CD8-positive, alpha-beta memory T cell (primary cell): ENCODE data around the gene FBLN1. TPM values are rescaled to one million over a fixed set of nuclear protein-coding genes. Genes with fewer than 3 reads are reported as not detected.
"Not testable (repeated sequence)": the region's sequence is repeated elsewhere in the genome, so short reads cannot be mapped to it uniquely, and the experiment has no call there.

ENCODE experiments used
- CTCF ChIA-PET: fragments of 350-600 bp; sonication (Branson Sonifier 250); formaldehyde crosslinking; loops from one replicate; lab custom pipeline; 2021; ENCODE audit warnings: antibody characterized with exemption; lab: Charles Lee
- POLR2A ChIA-PET: fragments of 350-600 bp; sonication (Branson Sonifier 250); formaldehyde crosslinking; loops from one replicate; lab custom pipeline; 2021; ENCODE audit warnings: antibody characterized with exemption; lab: Charles Lee
- DNase-seq, 5 donors: peaks; one replicate each; pipeline versions ENCODE4 v3.0.0 to v3.0.0-alpha.2; 2020 to 2022; ENCODE audit warnings: mixed read lengths in 1 of 5
- H3K27ac ChIP-seq: one replicate; pipeline ENCODE4 v1.7.0; 2013; ENCODE audit warnings: low read depth, mild to moderate bottlenecking, low read length, moderate library complexity
- H3K27me3 ChIP-seq: 2 replicates; pipeline ENCODE4 v1.7.0; 2013; ENCODE audit warnings: low read length, mild to moderate bottlenecking; ENCODE audit not compliant: insufficient read depth, poor library complexity, severe bottlenecking
- H3K36me3 ChIP-seq: 2 replicates; pipeline ENCODE4 v1.7.0; 2013; ENCODE audit warnings: mild to moderate bottlenecking, low read length, moderate library complexity; ENCODE audit not compliant: insufficient read depth
- H3K4me1 ChIP-seq: 2 replicates; pipeline ENCODE4 v1.7.0; 2013; ENCODE audit warnings: mild to moderate bottlenecking, low read length, moderate library complexity; ENCODE audit not compliant: insufficient read depth
- H3K4me3 ChIP-seq: 2 replicates; pipeline ENCODE4 v1.7.0; 2013; ENCODE audit warnings: mild to moderate bottlenecking, low read length
- H3K9me3 ChIP-seq: 2 replicates; pipeline ENCODE4 v1.7.0; 2013; ENCODE audit warnings: mild to moderate bottlenecking, low read length
- H3K27ac Mint-ChIP-seq, 8 donors: one replicate each; pipeline ENCODE4 v1.8.0; 2020 to 2021; ENCODE audit warnings: mixed read lengths in 8 of 8, mild to moderate bottlenecking in 6 of 8, inconsistent platforms in 3 of 8, moderate library complexity in 3 of 8
- H3K27me3 Mint-ChIP-seq, 2 donors: one replicate each; pipeline ENCODE4 v1.8.0; 2020 to 2021; ENCODE audit warnings: mixed read lengths in 2 of 2, mild to moderate bottlenecking in 1 of 2, moderate library complexity in 1 of 2
- H3K36me3 Mint-ChIP-seq, 3 donors: one replicate each; pipeline ENCODE4 v1.8.0; 2020 to 2021; ENCODE audit warnings: mixed read lengths in 3 of 3, inconsistent platforms in 1 of 3, mild to moderate bottlenecking in 1 of 3
- H3K4me1 Mint-ChIP-seq, 3 donors: one replicate each; pipeline ENCODE4 v1.8.0; 2020 to 2021; ENCODE audit warnings: mixed read lengths in 3 of 3, inconsistent platforms in 1 of 3, mild to moderate bottlenecking in 1 of 3
- H3K4me3 Mint-ChIP-seq, 7 donors: one replicate each; pipeline ENCODE4 v1.8.0; 2020 to 2021; ENCODE audit warnings: mixed read lengths in 7 of 7, mild to moderate bottlenecking in 6 of 7, moderate library complexity in 4 of 7, inconsistent platforms in 2 of 7
- H3K9me3 Mint-ChIP-seq, 5 donors: one replicate each; pipeline ENCODE4 v1.8.0; 2020 to 2022; ENCODE audit warnings: mixed read lengths in 5 of 5, mild to moderate bottlenecking in 3 of 5, moderate library complexity in 2 of 5, inconsistent platforms in 1 of 5
- polyA plus RNA-seq: library from polyadenylated mRNA; unstranded; fragments of 300-500 nt; fragmentation: Illumina TruSeq; gene quantifications from one replicate; pipeline ENCODE4 v1.2.3, GENCODE V29; 2021
- total RNA-seq, 2 experiments: library from RNA; stranded (reverse); gene quantifications; one replicate each; pipeline ENCODE4 v1.2.3, GENCODE V29; 2021

The FBLN1 gene
- total and polyA plus RNA-seq, 3 experiments from 2014 or later: not detected

GRCh38 chr22:45490836-45491235 lies 11.8 kb upstream of the FBLN1 start:
- Mint-ChIP-seq H3K36me3 (no peaks in the 10 kb centered on the region), H3K9me3 (peaks cover 0 to 1% (median 0%) of the 10 kb centered on the region in 5 donors), H3K27me3 (peaks cover 13 to 55% of the 10 kb centered on the region in 2 donors), H3K4me1 (no peaks in the 10 kb centered on the region), H3K27ac (no peak overlapping the region), H3K4me3 (no peak overlapping the region)
- DNase-seq: no peak
- H3K4me1 ChIP-seq: no peaks in the 10 kb centered on the region
- H3K36me3 ChIP-seq: no peaks in the 10 kb centered on the region
- H3K4me3 ChIP-seq: no peak overlapping the region
- H3K27ac ChIP-seq: no peak overlapping the region
- no peaks in the 10 kb centered on the region for H3K9me3 ChIP-seq
- ChIA-PET CTCF (no interaction called here), POLR2A (no interaction called here)
- H3K27me3 ChIP-seq: no peaks in the 10 kb centered on the region

- Histone ChIP-seq H3K4me1 (no peaks in the 10 kb centered on the region), H3K4me3 (no peak overlapping the region), H3K9me3 (no peaks in the 10 kb centered on the region), H3K27ac (no peak overlapping the region), H3K36me3 (no peaks in the 10 kb centered on the region), H3K27me3 (no peaks in the 10 kb centered on the region)
- H3K4me1 Mint-ChIP-seq: no peaks in the 10 kb centered on the region
- ChIA-PET POLR2A (no interaction called here), CTCF (no interaction called here)
- peaks cover 11 to 49% of the 10 kb centered on the region in 2 donors for H3K27me3 Mint-ChIP-seq
- no peak overlapping the region for H3K4me3 Mint-ChIP-seq
- no peaks in the 10 kb centered on the region for H3K36me3 Mint-ChIP-seq
- no peak overlapping the region for H3K27ac Mint-ChIP-seq
- DNase-seq: no peak
- H3K9me3 Mint-ChIP-seq: peaks cover 0 to 1% (median 0%) of the 10 kb centered on the region in 5 donors
Measured at GRCh38 chr22:45491841-45492240, 10.8 kb upstream of the FBLN1 start.

DNA sequence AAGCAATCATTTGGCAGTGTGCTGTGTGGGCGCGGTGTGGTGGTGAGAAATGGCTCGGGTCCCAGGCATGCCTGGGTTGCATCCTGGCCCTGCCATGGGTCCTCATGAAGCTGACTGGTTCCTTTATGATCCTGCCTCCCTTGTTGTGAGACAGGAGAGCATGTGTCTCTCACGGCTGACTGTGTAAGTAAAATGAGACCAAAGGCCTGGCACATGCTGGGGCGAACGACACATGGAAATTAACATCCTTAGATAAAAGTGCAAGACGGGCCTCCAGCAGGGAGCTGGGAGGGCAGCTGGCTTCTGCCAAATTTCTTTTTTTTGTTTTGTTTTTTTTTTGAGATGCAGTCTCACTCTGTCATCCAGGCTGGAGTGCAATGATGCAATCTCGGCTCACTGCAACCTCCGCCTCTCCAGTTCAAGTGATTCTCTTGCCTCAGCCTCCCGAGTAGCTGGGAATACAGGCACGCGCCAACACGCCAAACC lies 9.4 kb upstream of the FBLN1 start:
- H3K27me3 Mint-ChIP-seq: peaks cover 10 to 45% of the 10 kb centered on the region in 2 donors
- H3K4me3 ChIP-seq: no peak overlapping the region
- H3K27me3 ChIP-seq: no peaks in the 10 kb centered on the region
- ChIA-PET POLR2A (no interaction called here), CTCF (no interaction called here)
- no peaks in the 10 kb centered on the region for H3K36me3 ChIP-seq
- H3K27ac Mint-ChIP-seq: no peak overlapping the region
- no peak for DNase-seq
- H3K4me1 Mint-ChIP-seq: peaks cover 3 to 5% (median 5%) of the 10 kb centered on the region in 3 donors
- no peak overlapping the region for H3K27ac ChIP-seq
- peaks cover 0 to 1% (median 0%) of the 10 kb centered on the region in 5 donors for H3K9me3 Mint-ChIP-seq
- H3K9me3 ChIP-seq: no peaks in the 10 kb centered on the region
- H3K36me3 Mint-ChIP-seq: no peaks in the 10 kb centered on the region
- H3K4me1 ChIP-seq: no peaks in the 10 kb centered on the region
- H3K4me3 Mint-ChIP-seq: no peak overlapping the region

- H3K4me1 ChIP-seq, H3K27ac ChIP-seq, H3K36me3 Mint-ChIP-seq, DNase-seq, POLR2A ChIA-PET, H3K27me3 ChIP-seq, H3K36me3 ChIP-seq, H3K9me3 Mint-ChIP-seq, H3K4me3 ChIP-seq, CTCF ChIA-PET, H3K4me3 Mint-ChIP-seq, H3K9me3 ChIP-seq, H3K27ac Mint-ChIP-seq, H3K4me1 Mint-ChIP-seq: not testable (repeated sequence)
- peaks cover 14 to 43% of the 10 kb centered on the region in 2 donors for H3K27me3 Mint-ChIP-seq
Measured at GRCh38 chr22:45494306-45494705, 8.4 kb upstream of the FBLN1 start.

- POLR2A ChIA-PET, CTCF ChIA-PET: not testable (repeated sequence)
Measured at GRCh38 chr22:45495616-45496015, 7.1 kb upstream of the FBLN1 start.

DNA sequence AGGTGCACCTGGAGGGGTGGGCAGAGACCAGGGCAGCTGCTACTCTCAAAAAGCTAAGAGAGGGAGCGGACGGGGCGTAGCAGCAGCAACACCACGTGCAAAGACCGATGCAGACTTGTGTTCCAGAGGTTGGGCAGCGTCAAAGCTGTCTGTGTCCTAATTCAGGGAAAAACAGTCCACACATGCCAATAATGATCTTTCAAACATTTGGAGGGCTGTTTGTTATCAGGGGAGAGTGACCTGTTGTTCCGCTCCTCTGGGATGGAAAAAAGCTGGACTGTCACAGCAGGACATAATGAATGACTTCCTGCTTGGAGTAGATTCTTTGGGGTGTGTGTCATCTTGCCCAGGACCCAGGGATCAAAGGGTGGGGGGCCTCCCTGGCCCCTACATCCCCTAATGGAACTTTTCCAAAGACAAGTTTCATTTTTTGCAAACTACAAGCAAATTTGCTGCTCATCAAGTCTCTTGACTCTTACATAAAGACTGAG lies 6.2 kb upstream of the FBLN1 start:
- H3K4me3 Mint-ChIP-seq: no peak overlapping the region
- DNase-seq: no peak
- Histone ChIP-seq H3K27me3 (no peaks in the 10 kb centered on the region), H3K4me3 (no peak overlapping the region), H3K4me1 (no peaks in the 10 kb centered on the region), H3K27ac (no peak overlapping the region), H3K9me3 (no peaks in the 10 kb centered on the region), H3K36me3 (no peaks in the 10 kb centered on the region)
- H3K27ac Mint-ChIP-seq: peak overlapping the region in 1 of 8 donors; percentile 47
- ChIA-PET POLR2A (no interaction called here), CTCF (no interaction called here)
- H3K27me3 Mint-ChIP-seq: peaks cover 17 to 45% of the 10 kb centered on the region in 2 donors
- H3K4me1 Mint-ChIP-seq: peaks cover 3 to 5% (median 5%) of the 10 kb centered on the region in 3 donors
- H3K9me3 Mint-ChIP-seq: peaks cover 0 to 1% (median 0%) of the 10 kb centered on the region in 5 donors
- peaks cover 0 to 2% (median 0%) of the 10 kb centered on the region in 3 donors for H3K36me3 Mint-ChIP-seq

More at GRCh38 chr22:45495616-45496015, 7.1 kb upstream of the FBLN1 start:
- H3K4me1 ChIP-seq, H3K4me3 ChIP-seq, H3K9me3 ChIP-seq, H3K36me3 Mint-ChIP-seq, H3K27me3 ChIP-seq, H3K4me3 Mint-ChIP-seq, H3K36me3 ChIP-seq, H3K9me3 Mint-ChIP-seq, H3K27ac Mint-ChIP-seq, H3K27ac ChIP-seq, H3K4me1 Mint-ChIP-seq, DNase-seq: not testable (repeated sequence)
- peaks cover 16 to 40% of the 10 kb centered on the region in 2 donors for H3K27me3 Mint-ChIP-seq

DNA sequence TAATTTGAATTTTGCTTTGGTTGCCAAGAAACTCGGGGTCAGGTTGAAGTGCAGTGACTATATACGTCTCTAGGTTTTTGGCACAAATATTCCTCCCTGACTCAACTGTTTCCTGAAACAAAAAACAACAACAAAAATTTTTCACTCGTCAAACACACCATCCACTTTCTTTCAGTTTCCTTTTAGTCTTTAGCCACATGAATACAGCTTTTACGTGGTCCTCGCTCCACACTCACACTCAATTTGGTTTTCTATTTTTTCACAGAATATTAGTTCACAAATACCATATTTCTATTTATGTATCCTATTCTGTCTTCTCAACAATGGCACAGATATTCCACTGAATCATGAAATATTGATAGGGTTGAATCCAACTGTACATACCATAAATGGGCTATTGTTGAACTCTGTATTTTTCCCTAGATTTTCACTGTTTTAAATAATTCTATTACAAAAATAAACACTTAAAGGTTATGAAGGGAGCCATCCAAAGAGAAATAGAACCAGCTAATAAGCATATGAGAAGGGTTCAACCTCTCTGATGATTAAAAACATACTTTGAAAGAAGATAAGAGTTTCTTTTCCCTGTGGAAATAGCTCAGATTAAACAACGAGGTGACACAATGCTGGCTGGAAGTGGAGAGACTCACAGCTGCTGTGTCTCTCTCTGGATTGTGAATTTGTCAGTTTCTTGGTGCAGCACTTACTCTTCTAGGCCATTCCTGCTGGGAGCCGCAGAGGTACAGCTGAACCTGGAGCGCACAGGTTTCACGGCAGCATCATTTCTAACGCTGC lies 5.1 kb upstream of the FBLN1 start:
- no peak overlapping the region for H3K4me3 ChIP-seq
- peaks cover 16 to 43% of the 10 kb centered on the region in 2 donors for H3K27me3 Mint-ChIP-seq
- H3K36me3 ChIP-seq: no peaks in the 10 kb centered on the region
- peaks cover 0 to 1% (median 0%) of the 10 kb centered on the region in 5 donors for H3K9me3 Mint-ChIP-seq
- ChIA-PET POLR2A (no interaction called here), CTCF (no interaction called here)
- H3K36me3 Mint-ChIP-seq: peaks cover 0 to 2% (median 0%) of the 10 kb centered on the region in 3 donors
- peaks cover 3 to 5% (median 5%) of the 10 kb centered on the region in 3 donors for H3K4me1 Mint-ChIP-seq
- H3K4me3 Mint-ChIP-seq: peak overlapping the region in 2 of 7 donors; percentile 36 to 40
- DNase-seq: no peak
- no peaks in the 10 kb centered on the region for H3K27me3 ChIP-seq
- no peak overlapping the region for H3K27ac ChIP-seq
- H3K27ac Mint-ChIP-seq: no peak overlapping the region
- no peaks in the 10 kb centered on the region for H3K9me3 ChIP-seq
- no peaks in the 10 kb centered on the region for H3K4me1 ChIP-seq

DNA sequence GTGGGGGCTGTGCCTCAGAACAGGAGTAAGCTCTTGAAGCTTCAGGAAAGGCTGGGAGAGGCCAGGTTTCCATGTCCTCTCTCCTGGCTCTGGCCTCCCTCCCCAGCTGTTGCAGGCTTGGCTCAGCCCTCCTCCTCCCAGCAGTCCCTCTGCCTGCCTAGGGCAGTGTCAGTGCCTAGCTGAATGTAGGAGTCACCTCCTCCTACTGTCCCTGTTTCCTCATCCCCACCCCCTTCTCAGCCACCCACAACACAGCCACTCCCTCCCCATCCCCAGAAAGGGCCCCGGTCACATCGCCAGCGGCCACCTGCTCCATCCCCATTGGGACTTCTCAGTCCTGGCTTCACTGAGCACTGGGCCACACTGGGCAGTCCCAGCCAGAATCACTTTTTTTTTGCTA lies 2.9 kb upstream of the FBLN1 start:
- no peaks in the 10 kb centered on the region for H3K36me3 ChIP-seq
- H3K36me3 Mint-ChIP-seq: peaks cover 0 to 2% (median 0%) of the 10 kb centered on the region in 3 donors
- peaks cover 5% of the 10 kb centered on the region for H3K27me3 ChIP-seq
- H3K4me1 ChIP-seq: no peaks in the 10 kb centered on the region
- ChIA-PET CTCF (no interaction called here), POLR2A (no interaction called here)
- H3K27ac ChIP-seq: no peak overlapping the region
- no peaks in the 10 kb centered on the region for H3K9me3 Mint-ChIP-seq
- H3K4me1 Mint-ChIP-seq: peaks cover 3 to 5% (median 5%) of the 10 kb centered on the region in 3 donors
- peaks cover 15 to 41% of the 10 kb centered on the region in 2 donors for H3K27me3 Mint-ChIP-seq
- H3K27ac Mint-ChIP-seq: no peak overlapping the region
- no peak for DNase-seq
- no peak overlapping the region for H3K4me3 ChIP-seq
- H3K9me3 ChIP-seq: no peaks in the 10 kb centered on the region
- no peak overlapping the region for H3K4me3 Mint-ChIP-seq
